SK-N-SH (cell line): ENCODE measurements around the gene NRIP3. TPM values are rescaled to one million over a fixed set of nuclear protein-coding genes. Genes with fewer than 3 reads are reported as not detected.

Experiments used
- CTCF ChIA-PET: fragments of 300-600, 350-600 bp; formaldehyde crosslinking; extraction: SDS; loops from one replicate; lab custom pipeline; 2021; lab: Yijun Ruan, JAX
- POLR2A ChIA-PET: fragments of 350-600 bp; sonication (Branson Sonifier 250); formaldehyde crosslinking; extraction: SDS; loops from one replicate; lab custom pipeline; 2020; ENCODE audit warnings: antibody characterized with exemption, inconsistent platforms; lab: Yijun Ruan, JAX
- DNase-seq: peaks from one replicate; pipeline ENCODE4 v3.0.0; 2012
- H2AFZ ChIP-seq: fragments of 200-600 bp; sonication (generic); 2 replicates; pipeline ENCODE4 v1.8.1; 2016; ENCODE audit warnings: antibody characterized with exemption, mild to moderate bottlenecking, low read depth
- H3F3A ChIP-seq: fragments of 200-600 bp; sonication (generic); replicated peaks from 2 replicates; pipeline ENCODE3; 2016; ENCODE audit warnings: antibody characterized with exemption, mild to moderate bottlenecking; ENCODE audit not compliant: insufficient read depth
- H3K27ac ChIP-seq, 2 experiments: fragments of 200-500 bp in 1 of 2; fragments of 200-600 bp in 1 of 2; sonication (Bioruptor generic) in 1 of 2; sonication (generic), shearing (Covaris generic) in 1 of 2; 2 replicates each; pipeline versions ENCODE4 v1.5.1 to v1.6.1; 2014 to 2016; ENCODE audit warnings: low read depth in 2 of 2, inconsistent platforms in 1 of 2, low read length in 1 of 2, mild to moderate bottlenecking in 1 of 2, mixed read lengths in 1 of 2
- H3K27me3 ChIP-seq: fragments of 200-600 bp; sonication (generic), shearing (Covaris generic); 2 replicates; pipeline ENCODE4 v1.6.1; 2016; ENCODE audit warnings: mixed run types; ENCODE audit not compliant: insufficient read depth
- H3K36me3 ChIP-seq, 2 experiments: fragments of 200-500 bp in 1 of 2; fragments of 200-600 bp in 1 of 2; sonication (Bioruptor generic) in 1 of 2; sonication (generic) in 1 of 2; replicated peaks in 1 of 2; 2 replicates each; pipeline versions ENCODE3 to v1.5.1; 2014 to 2016; ENCODE audit warnings: low read length in 1 of 2, mild to moderate bottlenecking in 1 of 2; ENCODE audit not compliant: insufficient read depth in 2 of 2, control insufficient read depth in 1 of 2
- H3K4me1 ChIP-seq, 2 experiments: fragments of 200-500 bp in 1 of 2; fragments of 200-600 bp in 1 of 2; sonication (Bioruptor generic) in 1 of 2; sonication (generic), shearing (Covaris generic) in 1 of 2; 2 replicates each; pipeline versions ENCODE4 v1.5.1 to v1.6.1; 2014 to 2016; ENCODE audit warnings: low read depth in 1 of 2, low read length in 1 of 2, mixed run types in 1 of 2; ENCODE audit not compliant: insufficient read depth in 2 of 2, control insufficient read depth in 1 of 2
- H3K4me2 ChIP-seq: fragments of 200-600 bp; sonication (generic), shearing (Covaris generic); 2 replicates; pipeline ENCODE4 v1.6.1; 2017; ENCODE audit warnings: mixed run types
- H3K4me3 ChIP-seq, 2 experiments: fragments of 200-500 bp in 1 of 2; fragments of 200-600 bp in 1 of 2; sonication (Bioruptor generic) in 1 of 2; sonication (generic), shearing (Covaris generic) in 1 of 2; 2 replicates each; pipeline versions ENCODE4 v1.5.1 to v1.8.1; 2014 to 2016; ENCODE audit warnings: low read depth in 2 of 2, inconsistent platforms in 1 of 2, low read length in 1 of 2, mild to moderate bottlenecking in 1 of 2, mixed read lengths in 1 of 2, moderate library complexity in 1 of 2
- H3K79me2 ChIP-seq: fragments of 200-600 bp; sonication (generic); 2 replicates; pipeline ENCODE4 v1.8.1; 2017; ENCODE audit warnings: mild to moderate bottlenecking; ENCODE audit not compliant: insufficient read depth
- H3K9ac ChIP-seq: fragments of 200-600 bp; sonication (generic); 2 replicates; pipeline ENCODE4 v1.6.1; 2017; ENCODE audit warnings: mixed run types
- H3K9me2 ChIP-seq: fragments of 200-600 bp; sonication (generic); 2 replicates; pipeline ENCODE4 v1.6.1; 2017; ENCODE audit warnings: mixed run types
- H3K9me3 ChIP-seq: fragments of 200-600 bp; sonication (generic); 2 replicates; pipeline ENCODE4 v1.6.1; 2017; ENCODE audit warnings: mixed run types, mild to moderate bottlenecking, moderate library complexity
- H4K20me1 ChIP-seq: fragments of 200-600 bp; sonication (generic); 2 replicates; pipeline ENCODE4 v1.6.1; 2017; ENCODE audit warnings: mild to moderate bottlenecking, mixed run types; ENCODE audit not compliant: insufficient read depth
- CHD2 ChIP-seq: fragments of 150-350 bp; IDR thresholded peaks from 2 replicates; pipeline ENCODE4 v1.6.1; 2018; ENCODE audit warnings: low read length; ENCODE audit not compliant: partially characterized antibody
- ELF1 ChIP-seq: IDR thresholded peaks from 2 replicates; pipeline ENCODE4 v1.4.0; 2012
- EP300 ChIP-seq, 2 experiments: IDR thresholded peaks; 2 replicates each; pipeline versions ENCODE4 v1.4.0 to v1.6.1; 2012; ENCODE audit warnings: borderline replicate concordance in 1 of 2, low read depth in 1 of 2, low read length in 1 of 2
- EZH2phosphoT487 ChIP-seq: fragments of 200-600 bp; sonication (generic); IDR thresholded peaks from 2 replicates; pipeline ENCODE4 v1.6.1; 2017; ENCODE audit warnings: low read depth, mixed run types, mild to moderate bottlenecking, antibody characterized with exemption, moderate library complexity, borderline replicate concordance
- FOXM1 ChIP-seq: IDR thresholded peaks from 2 replicates; pipeline ENCODE4 v1.4.0; 2012; ENCODE audit warnings: low read depth, mild to moderate bottlenecking
- GABPA ChIP-seq: IDR thresholded peaks from 2 replicates; pipeline ENCODE4 v1.4.0; 2012; ENCODE audit warnings: low read depth, mild to moderate bottlenecking
- MAX ChIP-seq: IDR thresholded peaks from 2 replicates; pipeline ENCODE4 v1.4.0; 2012; ENCODE audit warnings: low read depth
- MXI1 ChIP-seq: IDR thresholded peaks from 2 replicates; pipeline ENCODE4 v1.6.1; 2012; ENCODE audit warnings: mild to moderate bottlenecking, low read depth, low read length, improper control_type of control experiment
- NFIC ChIP-seq: IDR thresholded peaks from 2 replicates; pipeline ENCODE4 v1.4.0; 2012; ENCODE audit warnings: borderline replicate concordance
- NRF1 ChIP-seq: IDR thresholded peaks from 2 replicates; pipeline ENCODE4 v1.6.1; 2012; ENCODE audit warnings: low read depth, mild to moderate bottlenecking, low read length
- POLR2AphosphoS5 ChIP-seq: IDR thresholded peaks from 2 replicates; pipeline ENCODE4 v1.6.1; 2012; ENCODE audit warnings: low read depth, low read length
- RAD21 ChIP-seq: IDR thresholded peaks from 2 replicates; pipeline ENCODE4 v1.6.1; 2012; ENCODE audit warnings: mild to moderate bottlenecking, low read length
- RCOR1 ChIP-seq: fragments of 150-350 bp; IDR thresholded peaks from 2 replicates; pipeline ENCODE4 v1.6.1; 2017; ENCODE audit warnings: antibody characterized with exemption, low read length
- RFX5 ChIP-seq: IDR thresholded peaks from 2 replicates; pipeline ENCODE4 v1.6.1; 2012; ENCODE audit warnings: mild to moderate bottlenecking, improper control_type of control experiment, low read length
- RXRA ChIP-seq: IDR thresholded peaks from 2 replicates; pipeline ENCODE4 v1.4.0; 2012; ENCODE audit warnings: low read depth, mild to moderate bottlenecking, borderline replicate concordance
- SIN3A ChIP-seq: IDR thresholded peaks from 2 replicates; pipeline ENCODE4 v1.6.1; 2012; ENCODE audit warnings: low read depth, mild to moderate bottlenecking, low read length, moderate library complexity, borderline replicate concordance
- TAF1 ChIP-seq: IDR thresholded peaks from 2 replicates; pipeline ENCODE4 v1.6.1; 2012; ENCODE audit warnings: low read depth, mild to moderate bottlenecking, low read length, moderate library complexity, borderline replicate concordance
- TCF12 ChIP-seq: IDR thresholded peaks from 2 replicates; pipeline ENCODE4 v1.4.0; 2012
- TEAD4 ChIP-seq: IDR thresholded peaks from 2 replicates; pipeline ENCODE4 v1.4.0; 2012; ENCODE audit warnings: mild to moderate bottlenecking, borderline replicate concordance; ENCODE audit not compliant: insufficient read depth
- USF1 ChIP-seq: IDR thresholded peaks from 2 replicates; pipeline ENCODE4 v1.4.0; 2012; ENCODE audit warnings: low read depth, borderline replicate concordance
- WGBS: methylation state at CpG from one replicate; pipeline ENCODE4 v1.1.6; 2017; ENCODE audit warnings: low lambda C conversion rate; 5-methylcytosine and 5-hydroxymethylcytosine counted together
- polyA plus RNA-seq, 3 experiments: library from polyadenylated mRNA; depleted of rRNA; stranded (reverse); fragments of >200 nt; gene quantifications; 2 replicates each; pipeline ENCODE4 v1.2.3, GENCODE V29; 2012
- TF ChIP-seq, protein P1 (sequence below): IDR thresholded peaks from 2 replicates; pipeline ENCODE4; 2012
- TF ChIP-seq, protein P2 (sequence below): fragments of 150-350 bp; IDR thresholded peaks from 2 replicates; pipeline ENCODE4 v1.6.1; 2017; ENCODE audit warnings: antibody characterized with exemption, low read length, low read depth, borderline replicate concordance
- TF ChIP-seq, protein P3 (sequence below): fragments of 200-600 bp; sonication (generic); IDR thresholded peaks from 2 replicates; pipeline ENCODE4 v1.6.1; 2017; ENCODE audit warnings: antibody characterized with exemption, mild to moderate bottlenecking, moderate library complexity

The NRIP3 gene
- polyA plus RNA-seq, 1 of the 3 experiments (the other 2 are of a cell fraction): 2.1 TPM

DNA sequence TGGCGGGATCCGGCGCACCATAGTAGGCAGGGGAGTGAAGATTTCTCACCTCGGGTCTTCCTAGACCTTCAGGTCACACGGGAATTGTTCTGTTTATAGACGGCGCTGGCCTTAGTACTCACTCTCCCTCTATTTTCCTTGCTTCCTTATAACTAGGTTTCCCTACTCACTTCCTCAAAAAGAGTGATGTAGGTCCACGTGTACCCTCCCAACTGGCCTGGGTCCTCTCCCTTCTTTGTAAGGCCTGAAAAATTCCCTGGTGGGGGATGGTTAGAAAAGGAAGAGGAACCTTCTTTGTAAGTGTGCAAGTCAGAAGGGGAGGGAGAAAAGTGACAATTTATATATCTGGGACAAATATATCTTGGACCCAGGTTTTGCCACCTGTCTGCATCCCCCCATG lies 36.6 kb downstream of the NRIP3 start (continued):
- TF ChIP-seq, protein P1, sequence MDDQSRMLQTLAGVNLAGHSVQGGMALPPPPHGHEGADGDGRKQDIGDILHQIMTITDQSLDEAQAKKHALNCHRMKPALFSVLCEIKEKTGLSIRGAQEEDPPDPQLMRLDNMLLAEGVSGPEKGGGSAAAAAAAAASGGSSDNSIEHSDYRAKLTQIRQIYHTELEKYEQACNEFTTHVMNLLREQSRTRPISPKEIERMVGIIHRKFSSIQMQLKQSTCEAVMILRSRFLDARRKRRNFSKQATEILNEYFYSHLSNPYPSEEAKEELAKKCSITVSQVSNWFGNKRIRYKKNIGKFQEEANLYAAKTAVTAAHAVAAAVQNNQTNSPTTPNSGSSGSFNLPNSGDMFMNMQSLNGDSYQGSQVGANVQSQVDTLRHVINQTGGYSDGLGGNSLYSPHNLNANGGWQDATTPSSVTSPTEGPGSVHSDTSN: no peak
- no peak for TF ChIP-seq POLR2AphosphoS5
- TF ChIP-seq, protein P2, sequence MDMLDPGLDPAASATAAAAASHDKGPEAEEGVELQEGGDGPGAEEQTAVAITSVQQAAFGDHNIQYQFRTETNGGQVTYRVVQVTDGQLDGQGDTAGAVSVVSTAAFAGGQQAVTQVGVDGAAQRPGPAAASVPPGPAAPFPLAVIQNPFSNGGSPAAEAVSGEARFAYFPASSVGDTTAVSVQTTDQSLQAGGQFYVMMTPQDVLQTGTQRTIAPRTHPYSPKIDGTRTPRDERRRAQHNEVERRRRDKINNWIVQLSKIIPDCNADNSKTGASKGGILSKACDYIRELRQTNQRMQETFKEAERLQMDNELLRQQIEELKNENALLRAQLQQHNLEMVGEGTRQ: no peak
- TF ChIP-seq RXRA: no peak
- TF ChIP-seq, all 33 proteins: peak for 0

DNA sequence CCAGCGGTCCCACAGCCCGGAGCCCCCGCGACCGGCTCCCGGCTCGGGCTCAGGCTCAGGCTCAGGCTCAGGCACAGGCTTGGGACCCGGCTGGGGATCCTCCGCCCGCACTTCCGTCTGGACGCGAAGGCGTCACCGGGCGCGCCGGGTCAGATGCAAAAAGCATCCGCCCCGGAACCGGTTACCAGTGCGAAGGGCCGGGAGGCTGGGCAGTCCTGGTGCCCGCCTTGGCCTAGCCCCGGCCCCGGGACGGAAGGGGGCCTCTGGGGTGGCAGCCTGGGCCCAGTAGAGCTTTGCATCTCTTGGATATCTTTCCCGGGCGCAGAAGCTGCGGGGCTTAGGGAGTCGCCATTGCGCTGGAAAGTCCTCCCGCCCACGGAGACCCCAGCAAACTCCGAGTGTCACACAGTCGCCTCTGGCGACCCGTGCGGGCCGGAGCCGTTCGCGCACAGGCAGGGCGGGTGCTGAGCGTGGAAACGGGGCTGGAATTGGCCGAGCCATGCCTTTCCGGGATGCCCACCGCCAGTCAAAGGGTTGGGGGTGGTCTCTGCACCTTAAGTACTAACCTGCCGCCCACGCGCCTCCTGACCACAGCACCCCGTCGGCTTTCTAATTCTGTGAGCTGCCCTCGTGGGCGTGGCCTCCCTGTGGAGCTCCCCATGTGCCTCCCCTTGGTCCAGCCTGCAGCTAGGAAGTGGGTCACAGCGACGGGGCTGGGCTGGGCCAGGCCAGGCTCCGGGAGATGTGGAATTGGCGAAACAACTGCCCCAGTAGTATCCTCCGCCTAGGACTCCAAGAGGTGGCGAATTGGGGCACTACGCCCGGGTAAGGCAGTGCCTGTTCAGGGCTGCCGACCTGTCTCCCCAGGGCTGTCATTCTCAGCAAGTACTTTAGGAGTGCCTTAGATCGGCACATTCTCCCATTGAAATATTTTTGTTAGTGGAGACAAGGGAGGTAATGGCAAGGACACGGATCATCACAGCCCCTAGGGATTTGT lies 39.2 kb downstream of the NRIP3 start, which contains the start of gene TMEM9B:
Gene TMEM9B (minus strand): TSS at position 119 of the 997 bp plus-strand sequence. CDS start 129 bp downstream, outside the sequence.
- Histone ChIP-seq H3K27ac (peak within 1 kb of the TSS; percentile 83 to 96), H3K9me2 (no peaks in the 10 kb centered on the region), H3F3A (peaks cover 5% of the 10 kb centered on the region), H3K79me2 (peaks cover 47% of the 10 kb centered on the region), H4K20me1 (no peaks in the 10 kb centered on the region), H3K36me3 (peaks cover 3 to 5% of the 10 kb centered on the region in 2 experiments), H2AFZ (peak within 1 kb of the TSS; percentile 43), H3K4me2 (peak within 1 kb of the TSS; percentile 96), H3K27me3 (no peaks in the 10 kb centered on the region), H3K9me3 (no peaks in the 10 kb centered on the region), H3K4me1 (peaks cover 3 to 13% of the 10 kb centered on the region in 2 experiments; a peak in 2 of 4 replicates), H3K9ac (peak within 1 kb of the TSS; percentile 82), H3K4me3 (peak within 1 kb of the TSS; percentile 68 to 93)
- under 1% methylated on average over 28 of the region's 67 CpGs for WGBS
- ChIA-PET POLR2A (interaction anchor here (0.6 to 2.0 kb wide), 8 partner anchors 11 to 496 kb away, joined by 3 to 6 read pairs (median 3); partner anchors contain the start of genes RPL27A, TRIM66 and ZNF143), CTCF (interaction anchor here (0.7 to 3.0 kb wide), 5 partner anchors 24 to 63 kb away, joined by 3 to 21 read pairs (median 4); partner anchors contain the start of gene AKIP1)
- peak; percentile 95 for DNase-seq
- TF ChIP-seq MAX (peak; percentile 61), TEAD4 (0 out of 2 replicates have a peak, but pooled peaks have one; percentile 17), FOXM1 (no peak), USF1 (peak; percentile 50; the same call in 1 of the 2 replicates), TAF1 (peak; percentile 77), POLR2AphosphoS5 (peak; percentile 85), RAD21 (peak; percentile 17; the same call in 1 of the 2 replicates), GABPA (peak; percentile 89), TCF12 (no peak; the same call in 1 of the 2 replicates), NRF1 (no peak), RXRA (peak; percentile 20; the same call in 1 of the 2 replicates), EP300 (IDR thresholded peaks at IDR 0.05; ENCODE audit: borderline replicate concordance in 1 of 2, low read depth in 1 of 2, low read length in 1 of 2) (no peak), MXI1 (peak; percentile 88), RFX5 (no peak), SIN3A (peak; percentile 90), CHD2 (peak; percentile 72), RCOR1 (no peak), NFIC (no peak), EZH2phosphoT487 (no peak), ELF1 (peak; percentile 91)
- TF ChIP-seq, protein P3, sequence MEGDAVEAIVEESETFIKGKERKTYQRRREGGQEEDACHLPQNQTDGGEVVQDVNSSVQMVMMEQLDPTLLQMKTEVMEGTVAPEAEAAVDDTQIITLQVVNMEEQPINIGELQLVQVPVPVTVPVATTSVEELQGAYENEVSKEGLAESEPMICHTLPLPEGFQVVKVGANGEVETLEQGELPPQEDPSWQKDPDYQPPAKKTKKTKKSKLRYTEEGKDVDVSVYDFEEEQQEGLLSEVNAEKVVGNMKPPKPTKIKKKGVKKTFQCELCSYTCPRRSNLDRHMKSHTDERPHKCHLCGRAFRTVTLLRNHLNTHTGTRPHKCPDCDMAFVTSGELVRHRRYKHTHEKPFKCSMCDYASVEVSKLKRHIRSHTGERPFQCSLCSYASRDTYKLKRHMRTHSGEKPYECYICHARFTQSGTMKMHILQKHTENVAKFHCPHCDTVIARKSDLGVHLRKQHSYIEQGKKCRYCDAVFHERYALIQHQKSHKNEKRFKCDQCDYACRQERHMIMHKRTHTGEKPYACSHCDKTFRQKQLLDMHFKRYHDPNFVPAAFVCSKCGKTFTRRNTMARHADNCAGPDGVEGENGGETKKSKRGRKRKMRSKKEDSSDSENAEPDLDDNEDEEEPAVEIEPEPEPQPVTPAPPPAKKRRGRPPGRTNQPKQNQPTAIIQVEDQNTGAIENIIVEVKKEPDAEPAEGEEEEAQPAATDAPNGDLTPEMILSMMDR: no peak
- TF ChIP-seq, protein P1: no peak
